ENCODE data around the gene SMOC1. TPM values are rescaled to one million over a fixed set of nuclear protein-coding genes. Genes with fewer than 3 reads are reported as not detected.

Gene SMOC1
- total RNA-seq, 1 donor from 2014 or later, result 0.10 TPM

DNA sequence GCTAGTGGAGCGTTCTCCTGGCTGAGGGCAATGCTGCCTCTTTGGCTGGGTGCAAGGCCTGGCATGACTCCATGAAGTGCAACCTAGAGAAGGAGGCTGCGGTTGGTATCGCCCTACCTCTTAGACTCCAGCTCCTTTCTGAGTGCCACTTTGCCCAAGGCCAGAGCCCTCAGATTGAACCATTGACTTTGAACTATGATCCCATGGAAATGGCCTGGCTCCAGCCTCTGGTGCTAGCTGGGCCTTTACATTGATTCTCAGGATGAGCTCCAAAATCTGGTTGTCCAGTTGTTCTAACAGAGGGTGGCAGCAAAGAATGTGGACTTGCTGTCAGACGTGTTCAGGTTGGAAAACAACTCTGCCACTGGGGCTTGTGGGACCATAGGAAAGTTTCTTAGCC lies 16.1 kb upstream of the SMOC1 start:
- DNase-seq (ENCODE audit: low read depth), result no peak

DNA sequence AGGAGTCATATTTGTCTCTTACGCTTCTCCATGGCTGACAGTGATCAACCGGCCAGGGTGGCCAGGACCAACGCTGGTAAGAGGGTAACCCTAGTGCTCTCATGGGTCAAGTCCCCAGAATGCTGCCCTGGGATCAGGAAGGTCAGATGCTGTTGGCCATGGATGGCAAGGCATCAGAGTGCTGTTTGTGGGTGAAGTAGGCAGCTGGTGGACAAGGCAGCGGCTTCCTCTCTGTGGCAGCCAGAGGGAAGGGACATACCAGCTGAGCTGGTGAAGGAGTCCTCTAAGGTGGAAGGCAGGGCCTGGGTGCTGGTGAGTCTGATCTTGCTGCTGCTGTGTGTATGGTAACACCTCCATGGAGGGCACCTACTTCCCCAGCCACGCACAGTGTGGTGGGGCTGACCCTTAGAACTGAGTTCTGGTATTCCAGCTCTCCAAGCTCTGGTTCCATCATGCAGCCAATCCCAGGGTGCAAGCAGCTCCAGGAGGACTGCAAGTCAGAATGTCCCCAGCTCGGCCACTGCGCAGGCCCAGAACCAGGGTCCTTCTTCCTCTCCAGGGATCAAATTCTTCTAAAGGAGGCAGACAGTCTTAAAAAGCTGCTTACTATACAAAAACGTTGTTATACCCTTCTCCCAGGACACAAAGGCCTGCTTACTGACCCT lies 13.4 kb upstream of the SMOC1 start:
- DNase-seq (ENCODE audit: low read depth), result no peak

DNA sequence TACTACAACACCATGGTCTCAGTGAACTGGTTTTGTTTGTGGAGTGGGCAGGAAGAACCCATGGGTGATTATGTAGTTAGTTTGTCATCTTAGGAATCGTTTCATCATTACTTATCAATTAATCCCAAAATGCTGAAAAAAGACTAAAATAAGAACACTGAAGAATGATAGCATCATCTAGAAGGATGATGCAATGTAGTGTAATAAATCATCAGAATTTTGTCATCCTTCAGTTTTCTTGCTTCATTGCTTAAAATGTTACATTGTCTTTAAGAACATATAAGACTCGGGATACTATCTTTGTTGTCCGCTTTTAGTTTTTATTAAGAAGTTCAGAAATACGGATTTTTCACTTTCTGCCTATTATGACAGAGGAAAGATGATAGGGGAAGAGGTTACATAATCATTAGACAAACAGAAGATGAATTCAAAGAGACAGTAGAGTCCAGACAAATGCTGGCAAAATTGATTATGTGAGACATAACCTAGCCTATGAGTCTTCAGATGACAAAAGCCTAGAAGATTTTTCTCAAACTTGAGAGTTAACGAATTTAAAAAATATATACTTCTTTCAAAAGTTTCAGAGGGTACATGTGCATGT lies 10.8 kb upstream of the SMOC1 start:
- no peak for DNase-seq (ENCODE audit: low read depth)

DNA sequence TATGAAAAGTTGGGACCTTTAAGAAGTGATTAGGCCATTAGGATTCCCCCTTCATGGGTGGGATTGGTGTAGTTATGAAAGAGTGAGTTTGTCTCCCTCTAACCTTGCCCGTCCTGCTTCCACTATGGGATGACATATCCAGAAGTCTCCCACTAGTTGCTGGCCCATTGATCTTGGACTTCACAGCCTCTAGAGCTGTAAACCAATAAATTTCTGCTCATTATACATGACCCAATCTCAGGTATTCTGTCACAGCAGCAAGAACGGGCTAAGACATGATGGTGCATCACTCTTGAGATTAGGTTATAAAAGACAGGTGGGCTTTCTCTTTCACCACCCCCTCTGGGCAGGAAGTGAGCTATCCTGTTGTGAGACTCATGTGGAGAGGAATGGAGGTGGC lies 8.6 kb upstream of the SMOC1 start:
- no peak for DNase-seq (ENCODE audit: low read depth)

DNA sequence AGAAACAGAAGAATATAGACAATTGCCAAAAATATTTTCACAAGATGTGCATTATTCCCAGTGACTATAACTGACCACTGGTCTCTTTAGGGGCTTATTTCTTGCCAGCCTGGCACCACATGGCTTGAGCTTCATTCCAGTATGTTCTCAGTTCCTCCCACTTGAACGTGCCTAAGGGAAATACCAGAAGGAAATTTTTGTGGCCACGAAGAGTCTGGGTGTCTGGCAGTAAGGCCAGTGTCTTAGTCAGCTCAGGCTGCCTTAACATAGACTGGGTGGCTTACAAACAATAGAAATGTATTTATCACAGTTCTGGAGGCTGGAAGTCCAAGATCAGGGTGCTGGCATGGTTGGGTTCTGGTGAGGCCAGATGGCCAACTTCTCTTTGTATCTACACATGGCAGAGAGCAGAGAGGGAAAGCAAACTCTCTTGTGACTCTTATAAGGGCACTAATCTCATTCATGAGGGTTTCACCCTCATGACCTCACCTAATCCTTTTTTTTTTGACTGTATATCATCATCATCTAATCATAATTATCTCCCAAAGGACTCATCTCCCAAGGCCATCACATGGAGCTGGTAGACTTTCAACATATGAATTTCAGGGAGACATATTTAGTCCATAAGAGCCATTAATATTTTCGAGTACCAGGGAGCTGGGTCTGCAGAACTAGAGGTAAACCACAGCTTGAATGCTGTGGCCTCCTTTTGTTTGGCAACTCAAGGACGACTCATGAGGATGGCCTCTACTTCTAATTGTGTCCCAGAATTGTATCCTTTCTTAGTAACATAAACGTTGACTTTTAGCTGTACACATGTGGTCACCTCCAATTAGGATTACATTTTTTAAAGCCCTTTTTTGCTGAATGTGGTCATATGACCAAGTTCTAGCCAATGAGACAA lies 5.1 kb upstream of the SMOC1 start:
- peak; percentile 1 for DNase-seq (ENCODE audit: low read depth)

DNA sequence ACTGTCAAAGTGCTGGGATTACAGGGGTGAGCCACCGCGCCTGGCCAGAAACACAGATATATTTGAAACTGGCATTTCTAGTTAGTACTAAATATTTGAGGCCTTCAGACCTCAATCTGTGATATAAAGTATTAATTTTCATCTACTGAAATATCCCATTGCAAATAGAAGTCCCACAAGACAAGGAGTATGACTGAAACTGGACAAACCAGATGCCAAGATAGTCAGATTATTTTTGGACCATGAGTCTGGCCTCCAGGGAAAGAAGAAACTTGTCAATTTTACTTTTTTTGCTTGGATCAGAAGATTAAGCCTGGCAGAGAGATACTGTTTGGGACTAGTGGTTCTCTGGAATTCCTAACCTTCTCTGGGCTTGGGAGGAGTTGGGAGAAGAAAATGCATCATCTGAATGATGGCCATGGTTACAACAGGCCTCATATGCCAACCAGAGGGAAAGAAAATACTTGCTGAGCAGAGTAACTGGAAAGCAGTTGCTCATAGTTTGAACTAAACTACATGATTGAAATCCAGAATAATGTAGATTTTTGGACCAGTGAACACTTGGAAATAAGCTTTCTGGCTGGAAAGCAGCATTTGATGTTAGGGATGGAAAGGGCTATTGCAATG lies 2.9 kb upstream of the SMOC1 start:
- DNase-seq (ENCODE audit: low read depth), result no peak

DNA sequence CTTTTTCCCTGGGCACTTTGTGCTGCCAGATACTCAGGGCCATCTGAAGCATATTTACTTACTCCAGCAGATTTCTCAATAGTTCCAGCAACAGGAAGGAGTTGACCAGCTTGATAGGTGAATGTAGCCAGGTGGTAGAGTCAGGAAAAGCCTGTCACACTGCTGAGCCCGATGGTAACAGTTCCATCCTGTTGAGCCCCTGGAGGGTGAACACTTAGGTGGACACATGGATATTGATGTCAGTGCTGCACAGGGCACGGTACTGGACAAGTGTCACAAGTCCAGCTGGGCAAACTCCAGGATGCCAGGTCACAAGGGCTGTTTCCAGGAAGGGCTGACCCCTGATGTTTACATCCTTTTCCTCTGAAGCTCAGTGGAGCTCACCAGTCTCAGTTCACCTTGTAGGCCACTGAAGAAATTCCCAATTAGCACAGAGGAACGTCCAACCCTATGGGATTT lies 2.3 kb upstream of the SMOC1 start:
- no peak for DNase-seq (ENCODE audit: low read depth)

DNA sequence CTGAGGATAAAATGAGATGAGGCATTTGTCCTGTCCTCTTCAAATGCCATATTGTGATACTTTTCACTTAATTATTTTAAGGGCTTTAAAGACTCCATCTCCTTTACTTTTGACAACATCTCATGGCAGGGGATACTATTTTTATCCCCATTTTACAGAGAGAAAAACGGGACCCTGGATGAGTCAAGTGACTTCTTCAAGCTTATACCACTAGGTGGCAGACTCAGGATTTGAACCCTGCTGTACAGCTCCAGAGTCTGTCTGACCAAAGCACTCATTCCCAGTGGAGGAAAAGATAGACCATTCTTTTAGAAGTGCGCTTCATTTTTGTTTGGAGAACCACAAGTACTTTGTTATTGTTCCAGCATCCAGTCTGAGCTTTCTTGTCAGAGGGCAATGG lies 1.7 kb upstream of the SMOC1 start:
- peak; percentile 15 for DNase-seq (ENCODE audit: low read depth)

DNA sequence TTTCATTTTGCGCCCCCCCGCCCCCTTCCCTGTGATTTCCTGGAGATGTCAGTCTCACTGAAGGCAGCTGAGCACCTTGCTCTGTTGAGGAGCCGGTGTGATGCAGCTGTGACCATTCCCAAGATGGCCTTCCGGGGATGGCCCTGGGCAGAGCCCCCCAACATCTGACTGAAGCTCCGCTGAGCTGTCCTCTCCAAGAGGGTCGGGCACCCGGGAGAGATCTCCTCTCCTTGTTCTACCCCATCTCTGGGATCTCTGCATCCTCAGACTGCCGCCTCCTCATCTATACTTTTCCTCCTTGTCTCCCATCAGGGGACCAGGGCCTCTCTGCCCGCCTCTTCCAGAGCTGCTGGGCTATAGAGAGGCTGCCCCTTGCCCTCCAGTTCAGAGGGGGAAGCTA lies 965 bp upstream of the SMOC1 start:
- no peak for DNase-seq (ENCODE audit: low read depth)

DNA sequence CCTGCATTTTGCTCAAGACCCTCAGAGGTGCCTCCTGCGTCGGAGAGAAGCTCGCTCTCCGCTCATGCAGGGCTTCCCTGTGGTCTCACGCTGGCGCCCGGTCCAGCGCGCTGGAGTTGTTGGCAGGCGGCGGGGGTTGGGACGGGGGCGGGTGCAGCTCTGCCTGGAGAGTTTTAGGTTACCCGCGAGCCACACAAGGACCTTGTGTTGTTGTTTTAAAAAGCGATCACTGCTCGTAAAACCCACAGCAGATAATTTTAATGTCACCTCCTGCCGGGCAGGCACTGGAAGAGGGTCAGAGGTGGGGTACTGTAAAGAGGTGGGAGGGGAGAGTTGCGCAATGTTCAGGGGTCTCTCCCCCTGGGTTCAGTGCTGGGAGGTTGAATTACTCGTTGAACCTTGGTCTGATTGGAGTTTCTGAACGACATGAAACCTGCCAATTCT lies 850 bp downstream of the SMOC1 start:
- no peak for DNase-seq (ENCODE audit: low read depth)

DNA sequence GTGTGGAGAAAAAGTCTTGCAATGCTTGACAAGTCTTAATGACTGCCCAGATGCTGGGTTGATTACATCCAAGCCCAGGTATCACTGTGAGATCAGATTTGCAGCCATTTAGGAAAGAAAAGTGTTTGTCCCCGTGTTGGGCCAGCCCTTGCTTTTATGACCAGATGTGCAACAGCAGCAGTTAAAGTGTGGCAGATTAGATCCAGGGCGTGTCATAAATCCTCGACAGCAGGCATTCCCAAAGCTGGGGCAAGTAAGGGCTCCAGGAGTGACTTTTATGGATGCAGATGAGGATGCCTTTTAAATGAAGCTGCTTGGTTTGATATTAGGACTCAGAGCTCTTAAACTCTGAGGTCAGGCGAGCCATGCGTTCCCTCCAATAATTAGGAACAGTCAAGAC lies 1.7 kb downstream of the SMOC1 start:
- no peak for DNase-seq (ENCODE audit: low read depth)

DNA sequence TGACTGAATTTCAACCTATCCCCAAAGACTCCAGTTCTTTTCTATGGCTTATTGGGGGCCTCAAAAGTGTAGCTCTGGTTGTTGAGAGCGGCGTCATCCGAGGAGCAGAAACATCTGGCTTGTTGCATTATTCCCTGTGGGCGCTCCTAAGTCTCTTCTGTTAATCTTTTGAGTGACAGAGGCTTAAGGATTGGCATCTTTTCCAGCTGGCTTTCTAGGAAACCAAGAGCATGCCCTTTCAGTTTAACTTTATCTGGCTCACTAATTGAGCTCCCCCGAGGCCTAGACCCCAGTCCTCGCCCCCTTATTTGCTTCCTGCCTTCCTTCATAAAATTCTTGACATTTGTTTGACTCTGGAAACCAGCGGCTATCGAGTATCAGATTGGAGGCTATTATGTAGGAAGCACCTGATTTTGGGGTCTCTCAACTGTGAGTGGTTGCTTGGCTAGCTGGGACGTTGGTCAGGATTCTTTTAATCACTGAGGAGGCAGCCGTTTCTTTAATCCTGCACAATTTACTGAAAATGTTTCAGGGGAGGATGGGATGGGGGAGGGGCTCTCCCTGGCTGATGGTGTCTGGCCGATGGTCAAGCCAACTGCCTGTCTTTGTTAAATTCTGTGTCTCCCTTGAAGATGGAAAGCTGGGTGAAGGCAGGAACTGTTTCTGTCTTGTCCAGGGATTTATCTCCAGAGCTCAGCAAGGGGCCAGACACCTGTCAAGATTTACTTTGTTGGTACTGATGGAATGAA lies 3.1 kb downstream of the SMOC1 start:
- DNase-seq (ENCODE audit: low read depth), result no peak

DNA sequence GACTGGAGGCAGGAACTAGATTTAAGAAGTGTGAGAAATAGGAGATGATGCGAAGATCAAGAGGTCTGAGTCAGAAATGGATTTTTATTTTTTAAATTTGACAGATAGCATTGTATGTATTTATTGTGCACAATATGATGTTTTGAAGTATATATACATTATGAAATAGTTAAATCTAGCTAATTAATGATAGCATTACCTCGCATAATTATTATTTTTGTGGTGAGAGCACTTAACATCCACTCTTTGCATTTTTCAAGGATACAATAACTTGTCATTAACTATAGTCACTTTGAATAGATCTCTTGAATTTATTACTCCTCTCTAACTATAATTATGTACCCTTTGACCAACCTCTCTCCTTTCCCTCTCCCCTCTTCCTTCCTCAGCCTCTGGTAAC lies 3.7 kb downstream of the SMOC1 start:
- DNase-seq (ENCODE audit: low read depth), result no peak

DNA sequence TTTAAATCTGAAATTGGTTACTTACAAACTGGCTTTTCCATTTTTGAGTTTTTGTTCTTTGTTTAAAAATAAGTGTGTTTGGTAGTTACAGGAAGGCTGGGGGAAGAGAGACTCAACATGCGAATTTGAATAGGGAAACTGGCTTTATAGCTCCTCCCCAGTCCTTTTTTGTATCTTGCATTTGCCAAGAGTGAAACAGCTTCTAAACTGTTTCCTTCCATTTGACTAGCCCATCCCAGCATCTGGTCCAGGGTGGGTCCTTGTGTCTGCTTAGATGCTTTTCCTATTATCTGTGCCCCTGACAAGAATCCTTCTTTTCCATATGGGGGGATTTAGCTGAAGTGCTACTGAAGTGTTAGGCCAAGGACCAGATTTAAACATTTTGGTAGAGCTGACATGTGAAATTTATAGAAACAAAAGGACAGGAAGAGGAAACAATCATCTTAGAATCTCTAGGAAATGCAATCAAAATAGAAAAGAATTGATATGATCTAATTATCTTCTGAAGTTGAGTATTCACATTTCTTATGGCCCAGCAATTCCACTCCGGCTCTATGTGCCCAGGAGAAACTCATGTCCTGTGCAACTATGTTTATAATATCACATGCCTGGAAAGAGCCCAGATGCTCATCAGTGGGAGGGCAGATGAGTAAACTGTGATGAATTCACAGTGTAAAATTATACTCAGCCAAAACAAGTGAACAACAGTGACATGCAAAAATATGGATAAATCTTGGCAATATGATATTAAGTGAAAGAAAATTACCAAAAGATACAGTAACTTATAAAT lies 7.4 kb downstream of the SMOC1 start:
- no peak for DNase-seq (ENCODE audit: low read depth)

DNA sequence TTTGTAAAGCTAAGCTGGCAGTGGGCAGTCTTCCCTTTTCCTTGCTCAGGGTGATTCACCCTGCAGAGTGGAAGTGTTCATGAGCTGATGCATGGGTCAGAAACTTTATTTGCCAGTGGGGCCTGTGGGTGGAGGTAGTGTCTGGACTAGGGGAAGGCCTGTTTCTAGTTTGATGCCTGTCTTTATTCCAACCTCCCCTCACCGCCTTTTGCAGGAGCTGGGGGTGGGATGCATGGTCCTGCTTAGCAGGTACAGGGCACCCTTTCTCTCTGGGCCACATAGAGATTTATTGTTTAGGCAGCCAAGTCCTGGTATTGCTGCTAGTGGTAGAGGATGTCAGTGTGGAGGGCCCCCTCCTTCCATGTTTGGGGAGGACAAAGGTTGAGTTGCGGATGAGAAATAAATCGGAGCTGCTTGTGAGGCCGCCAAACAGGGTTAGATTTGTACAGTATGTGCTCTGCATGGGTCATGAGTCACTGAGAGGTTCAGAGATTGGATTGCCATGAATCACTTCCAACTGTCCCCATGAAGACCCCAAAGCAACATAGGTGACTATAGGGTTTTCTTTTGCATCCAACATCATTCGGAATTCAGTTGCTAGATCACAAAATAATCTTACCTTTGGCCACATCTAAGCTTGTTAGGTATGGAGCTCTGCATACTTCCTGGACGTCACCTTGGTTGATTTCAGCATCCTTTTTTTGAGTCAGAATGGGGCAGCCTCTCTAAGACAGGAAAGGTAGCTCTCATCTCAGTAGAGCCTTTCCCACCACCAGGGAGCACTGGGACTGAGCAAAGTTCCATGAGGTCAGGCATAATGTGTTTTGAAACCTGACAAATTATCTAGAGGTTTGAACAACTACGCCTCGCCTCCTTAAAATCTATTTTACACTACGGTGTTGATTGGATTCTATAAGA lies 8.8 kb downstream of the SMOC1 start:
- DNase-seq (ENCODE audit: low read depth), result no peak

DNA sequence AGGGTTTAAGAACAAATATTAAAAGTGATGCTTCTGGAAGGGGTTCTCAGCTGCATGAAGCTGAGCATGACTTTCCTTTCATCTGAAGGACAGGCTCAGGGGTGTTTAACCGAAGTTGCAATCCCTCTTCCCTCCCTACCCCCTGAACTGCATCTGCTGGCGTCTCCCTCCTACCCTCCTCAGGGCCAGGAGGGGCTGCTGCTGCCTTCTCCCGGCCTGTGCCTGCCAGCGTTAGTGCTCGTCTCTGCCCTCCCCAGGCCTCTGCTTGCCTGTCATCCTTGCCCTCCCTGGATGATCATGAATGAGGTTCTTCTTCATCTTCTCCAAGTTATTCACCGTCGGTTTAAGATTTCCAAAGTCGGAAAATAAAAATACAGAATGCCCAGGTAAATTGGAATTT lies 12.2 kb downstream of the SMOC1 start:
- DNase-seq (ENCODE audit: low read depth), result no peak

DNA sequence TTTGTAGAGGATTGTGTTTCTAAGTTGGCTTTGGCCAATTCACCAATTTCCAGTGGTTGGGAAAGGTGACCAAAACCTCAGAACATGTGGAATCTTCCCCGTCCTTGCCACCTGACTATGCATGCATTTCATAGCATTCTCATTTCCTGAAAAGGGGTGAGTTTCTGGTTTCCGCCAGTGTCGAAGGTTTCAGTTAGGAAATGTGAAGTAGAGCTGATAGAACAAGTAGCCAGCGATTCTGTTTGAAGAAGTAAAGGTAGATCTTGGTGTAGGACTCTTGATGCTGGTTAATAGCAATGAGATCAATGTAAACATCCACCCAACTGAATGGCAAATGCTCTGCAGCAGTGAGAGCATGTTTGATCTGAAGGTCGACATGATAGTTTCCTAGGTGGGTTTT lies 15.9 kb downstream of the SMOC1 start:
- DNase-seq (ENCODE audit: low read depth), result no peak

DNA sequence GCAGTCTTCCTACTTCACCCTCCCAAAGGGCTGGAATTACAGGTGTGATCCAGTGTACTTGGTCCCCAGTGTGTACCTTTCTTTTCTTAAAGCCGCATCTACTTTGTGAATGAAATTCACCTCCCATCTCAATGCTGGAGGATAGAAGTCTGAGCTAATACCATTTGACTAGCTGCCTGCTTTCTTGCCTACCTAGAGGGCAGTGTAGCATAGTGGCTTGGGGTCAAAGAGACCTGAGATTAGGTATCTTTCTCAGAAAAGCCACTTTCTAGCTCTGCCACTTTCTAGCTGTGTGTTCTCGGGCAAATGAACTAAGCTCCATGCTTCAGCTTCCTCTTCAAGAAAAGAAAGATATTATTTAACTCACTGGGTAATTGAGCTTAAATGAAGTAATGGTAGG lies 16.9 kb downstream of the SMOC1 start:
- DNase-seq (ENCODE audit: low read depth), result no peak

DNA sequence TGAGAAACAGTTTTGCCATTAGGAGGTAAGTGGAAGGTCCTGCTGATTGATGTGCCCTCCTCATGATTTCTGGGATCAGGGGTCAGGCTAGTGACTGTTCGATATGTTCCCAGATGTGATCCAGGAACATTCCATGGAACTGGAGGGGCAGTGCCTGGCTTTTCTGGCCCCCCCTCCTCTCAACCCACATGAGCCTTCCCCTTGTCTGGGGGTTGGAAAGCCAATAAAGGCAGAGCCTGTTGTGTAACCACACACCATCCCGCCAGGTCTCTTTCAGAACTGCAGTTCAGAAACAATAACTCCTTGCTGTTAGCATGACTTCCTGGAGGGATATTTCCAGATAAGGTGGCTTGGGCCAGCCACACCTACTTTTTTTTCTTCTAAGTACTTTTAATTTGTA lies 17.8 kb downstream of the SMOC1 start:
- no peak for DNase-seq (ENCODE audit: low read depth)

DNA sequence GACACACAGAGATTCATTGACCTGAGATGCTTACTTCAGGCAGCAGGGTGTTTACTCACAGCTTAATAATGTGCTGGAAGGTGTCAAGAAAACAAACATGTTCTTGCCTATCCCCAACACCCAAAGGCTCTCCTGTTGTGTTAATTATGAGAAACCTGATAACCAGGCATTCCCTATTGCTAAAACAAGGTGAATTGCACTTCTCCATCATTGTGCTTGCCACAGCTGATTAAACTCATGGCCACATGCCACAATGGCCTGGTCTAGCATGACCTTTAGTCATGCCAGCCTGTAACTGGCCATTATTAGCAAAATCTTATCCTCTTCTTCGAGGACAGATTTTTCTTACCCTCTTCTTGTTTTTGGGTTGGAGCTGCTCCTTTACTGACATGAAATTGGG lies 21.4 kb downstream of the SMOC1 start:
- no peak for DNase-seq (ENCODE audit: low read depth)

Measured in renal cortical epithelial cell (primary cell).